Activated CD8-positive, alpha-beta memory T cell treated with anti-CD3 and anti-CD28 coated beads for 48 hours (primary cell): Measurements from ENCODE around the gene BRD4.
"Not testable (repeated sequence)": the region's sequence is repeated elsewhere in the genome, so short reads cannot be mapped to it uniquely, and the experiment has no call there.

Experiments used
- DNase-seq, 3 experiments: peaks; one replicate each; pipeline ENCODE4 v3.0.0-alpha.2; 2020; ENCODE audit warnings: low read depth in 2 of 3, low spot score in 2 of 3

BRD4 gene

GRCh38 chr19:15363048-15363447 lies 30.7 kb upstream of the BRD4 start:
- DNase-seq: not testable (repeated sequence)

DNA sequence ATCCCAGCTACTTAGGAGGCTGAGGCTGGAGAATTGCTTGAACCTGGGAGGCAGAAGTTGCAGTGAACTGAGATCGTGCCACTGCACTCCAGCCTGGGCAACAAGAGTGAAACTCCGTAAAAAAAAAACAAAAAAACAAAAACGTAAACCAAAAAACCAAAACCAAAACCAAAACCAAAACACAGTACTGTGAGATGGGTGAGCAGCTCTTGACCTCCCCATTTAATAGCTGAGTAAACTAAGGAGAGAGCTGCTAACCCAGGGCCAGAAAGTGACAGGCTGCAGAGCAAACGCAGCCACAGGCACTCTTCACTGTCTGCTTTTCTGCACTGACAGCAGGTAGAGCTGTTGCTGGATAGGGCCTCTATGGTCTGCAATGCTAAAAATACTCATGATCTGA lies 27.7 kb upstream of the BRD4 start:
- DNase-seq: not testable (repeated sequence)

- no peak for DNase-seq
Observed at GRCh38 chr19:15358918-15359317, 26.6 kb upstream of the BRD4 start.

DNA sequence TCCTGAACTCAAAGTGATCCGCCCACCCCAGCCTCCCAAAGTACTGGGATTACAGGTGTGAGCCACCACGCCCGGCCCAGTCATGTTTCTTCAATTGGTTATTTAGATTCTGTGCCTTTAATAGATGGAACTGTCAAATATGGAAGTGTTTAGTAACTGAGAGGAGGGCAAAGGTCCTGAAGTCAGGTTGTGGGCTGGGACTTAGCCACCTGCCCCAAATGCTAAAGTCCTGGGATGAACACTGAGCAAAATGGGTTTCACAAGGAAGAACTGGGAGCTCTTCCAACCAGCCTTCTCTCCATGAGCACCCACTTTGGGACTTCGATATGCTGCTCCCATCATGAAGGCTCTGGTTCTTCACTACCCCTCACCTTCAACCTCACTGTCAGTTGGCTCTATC lies 25.6 kb upstream of the BRD4 start:
- no peak for DNase-seq

DNA sequence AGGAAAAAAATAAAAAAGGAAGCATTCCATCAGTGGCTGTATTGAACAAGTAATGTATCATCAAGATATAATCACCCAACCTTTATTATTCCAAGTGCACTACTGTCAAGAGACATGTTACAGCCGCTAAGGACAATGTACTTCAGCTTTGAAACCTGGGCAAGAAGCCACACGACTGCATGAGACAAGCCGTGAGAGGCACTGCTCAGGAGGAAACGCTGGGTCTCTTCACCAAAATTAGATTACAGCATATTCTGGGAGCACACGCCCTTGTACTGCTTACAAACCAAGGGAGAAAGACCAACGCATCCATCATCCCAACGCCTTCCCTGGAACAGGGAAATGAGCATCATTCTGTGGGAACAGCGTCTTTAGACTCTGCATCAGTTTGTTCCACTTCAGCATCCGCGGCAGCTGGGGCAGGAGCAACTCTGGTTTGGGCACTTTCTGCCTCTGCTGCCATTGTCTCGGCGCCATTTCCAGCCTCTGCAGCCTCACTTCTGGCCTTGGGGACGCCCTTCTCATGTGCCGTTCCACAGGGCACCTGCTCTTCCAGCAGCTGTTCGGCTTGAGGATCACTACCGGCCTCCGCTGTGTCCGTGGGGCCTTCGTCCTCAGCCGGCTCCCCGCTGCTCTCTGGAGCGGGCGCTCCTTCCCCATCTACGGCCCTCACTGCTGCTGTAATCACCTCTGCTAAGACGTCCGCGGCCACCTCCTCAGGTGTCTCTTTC lies 22.4 kb upstream of the BRD4 start:
- DNase-seq: no peak

GRCh38 chr19:15353908-15354307 lies 21.6 kb upstream of the BRD4 start:
- DNase-seq: no peak

- not testable (repeated sequence) for DNase-seq
Observed at GRCh38 chr19:15352535-15352934, 20.2 kb upstream of the BRD4 start.

DNA sequence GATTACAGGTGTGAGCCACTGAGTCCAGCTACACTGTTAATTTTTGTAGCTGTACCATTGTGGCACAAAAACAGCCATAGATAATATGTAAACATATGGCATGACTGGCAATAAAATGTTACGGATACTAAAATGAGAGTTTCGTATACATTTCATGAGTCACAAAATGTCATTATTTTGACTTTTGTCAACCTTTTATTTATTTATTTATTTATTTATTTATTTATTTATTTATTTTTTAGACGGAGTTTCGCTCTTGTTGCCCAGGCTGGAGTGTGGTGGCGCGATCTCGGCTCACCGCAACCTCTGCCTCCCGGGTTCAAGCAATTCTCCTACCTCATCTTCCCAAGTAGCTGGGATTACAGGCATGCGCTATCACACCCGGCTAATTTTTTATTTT lies 9.0 kb upstream of the BRD4 start:
- not testable (repeated sequence) for DNase-seq

- DNase-seq: no peak
Observed at GRCh38 chr19:15340086-15340485, 7.7 kb upstream of the BRD4 start.

DNA sequence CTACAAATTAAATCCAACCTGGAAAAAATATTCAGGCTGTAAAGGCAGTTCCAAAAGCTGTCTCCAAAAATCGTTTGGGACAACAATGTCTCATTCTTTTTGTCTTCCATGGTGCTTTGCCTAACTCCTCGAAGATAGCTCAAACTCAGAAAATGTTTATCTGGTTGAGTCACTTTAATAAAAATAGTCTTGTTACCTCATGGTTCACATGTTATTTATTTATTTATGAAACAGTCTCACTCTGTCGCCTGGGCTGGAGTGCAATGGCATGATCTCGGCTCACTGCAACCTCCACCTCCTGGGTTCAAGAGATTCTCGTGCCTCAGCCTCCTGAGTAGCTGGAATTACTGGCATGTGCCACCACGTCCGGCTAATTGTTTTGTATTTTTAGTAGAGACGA lies 4.9 kb upstream of the BRD4 start:
- no peak for DNase-seq

DNA sequence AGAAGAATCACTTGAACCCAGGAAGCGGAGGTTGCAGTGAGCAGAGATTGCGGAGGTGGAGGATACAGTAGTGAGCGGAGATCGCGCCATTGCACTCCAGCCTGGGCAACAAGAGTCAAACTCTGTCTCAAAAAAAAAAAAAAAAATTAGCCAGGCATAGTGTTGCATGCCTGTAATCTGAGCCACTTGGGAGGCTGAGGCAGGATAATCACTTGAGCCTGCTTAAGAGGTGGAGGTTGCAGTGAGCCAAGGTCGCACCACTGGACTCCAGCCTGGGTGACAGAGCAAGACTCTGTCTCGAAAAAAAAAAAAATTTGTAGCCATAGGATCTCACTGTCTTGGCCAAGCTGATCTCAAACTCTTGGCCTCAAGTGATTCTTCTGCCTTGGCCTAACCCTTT lies 3.7 kb upstream of the BRD4 start:
- DNase-seq: not testable (repeated sequence)

- DNase-seq: peak in 2 of 3 experiments; percentile 52 to 55
Observed at GRCh38 chr19:15331419-15332310, 674 bp downstream of the BRD4 start.

DNA sequence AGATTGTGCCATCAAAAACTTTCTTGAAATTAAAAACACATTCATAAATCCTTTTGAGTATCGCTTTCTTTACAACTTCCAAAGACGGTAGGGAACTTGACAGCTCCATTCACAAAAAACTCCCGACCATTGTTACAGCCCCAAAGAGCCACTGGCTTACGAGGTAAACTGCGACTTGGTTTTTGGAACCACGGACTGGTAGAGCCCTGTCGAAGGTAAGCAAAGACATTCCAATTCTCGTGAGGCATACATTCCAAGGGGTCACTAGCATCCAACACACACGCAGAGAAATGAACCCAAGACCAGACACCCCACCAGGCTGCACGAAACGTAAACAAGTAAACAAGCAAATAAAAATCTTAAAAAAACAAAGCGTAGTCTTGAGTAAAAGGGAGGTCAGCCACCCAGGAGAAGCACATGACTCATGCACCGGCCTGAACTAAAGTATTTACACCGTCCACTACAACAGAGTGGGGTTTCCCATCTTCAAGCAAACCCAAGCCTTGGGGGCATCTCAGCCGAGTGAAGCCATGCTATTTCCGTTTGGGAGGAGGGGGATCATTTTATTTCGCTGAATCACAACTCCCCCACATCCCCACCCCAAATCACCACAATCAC lies 1.4 kb downstream of the BRD4 start:
- DNase-seq: no peak

DNA sequence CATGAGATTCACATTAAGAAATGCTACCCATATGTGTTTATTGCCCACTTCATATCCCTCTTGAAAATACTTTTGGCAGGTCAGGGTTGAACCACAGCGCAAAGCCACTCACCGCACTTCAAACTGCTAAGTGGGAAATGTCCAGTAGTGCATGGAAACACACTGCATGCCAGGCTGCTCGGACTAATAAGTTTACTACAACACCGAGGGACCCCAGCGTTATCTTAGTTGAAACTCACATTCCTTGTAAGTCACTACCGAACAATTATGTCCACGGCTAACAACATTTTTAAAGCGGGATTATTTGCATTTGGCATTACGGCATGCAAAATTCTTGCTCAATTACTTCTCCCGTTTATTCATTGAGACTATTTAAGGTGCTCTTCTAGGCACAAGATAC lies 4.0 kb downstream of the BRD4 start:
- no peak for DNase-seq

DNA sequence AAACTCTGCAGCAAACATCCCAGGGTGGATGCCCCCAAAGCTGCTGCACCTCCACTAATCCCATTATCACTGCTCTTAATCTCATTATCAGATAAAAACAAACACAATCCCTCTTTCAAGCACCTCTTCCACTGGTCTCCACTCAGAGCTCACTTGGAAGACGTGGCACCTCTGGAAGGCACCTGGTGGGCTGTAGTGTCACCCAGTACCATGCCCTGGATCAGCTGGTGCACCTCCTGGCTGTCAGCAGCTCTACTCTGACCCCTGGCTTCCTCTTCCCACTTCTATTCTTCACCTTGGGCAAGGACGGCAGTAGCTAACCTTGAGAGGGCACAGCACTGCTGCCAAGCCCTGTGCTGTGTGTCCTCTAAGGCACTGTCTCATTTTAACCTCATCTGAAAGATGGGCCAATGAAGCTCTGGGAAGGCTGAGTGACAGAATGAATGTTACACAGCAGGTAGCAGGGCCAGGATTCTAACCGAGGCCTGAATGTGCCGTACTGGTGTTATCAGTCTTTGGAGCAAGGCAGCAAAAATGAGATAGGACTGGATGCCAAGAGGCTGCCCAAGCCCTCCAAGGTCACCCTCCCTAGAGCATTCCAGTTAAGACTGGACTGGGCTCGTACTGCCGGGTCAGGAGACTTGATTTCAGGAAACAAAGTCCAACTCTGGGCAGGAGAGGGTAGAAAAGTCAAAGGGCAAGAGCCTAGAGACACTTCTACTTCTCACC lies 7.4 kb downstream of the BRD4 start:
- no peak for DNase-seq

DNA sequence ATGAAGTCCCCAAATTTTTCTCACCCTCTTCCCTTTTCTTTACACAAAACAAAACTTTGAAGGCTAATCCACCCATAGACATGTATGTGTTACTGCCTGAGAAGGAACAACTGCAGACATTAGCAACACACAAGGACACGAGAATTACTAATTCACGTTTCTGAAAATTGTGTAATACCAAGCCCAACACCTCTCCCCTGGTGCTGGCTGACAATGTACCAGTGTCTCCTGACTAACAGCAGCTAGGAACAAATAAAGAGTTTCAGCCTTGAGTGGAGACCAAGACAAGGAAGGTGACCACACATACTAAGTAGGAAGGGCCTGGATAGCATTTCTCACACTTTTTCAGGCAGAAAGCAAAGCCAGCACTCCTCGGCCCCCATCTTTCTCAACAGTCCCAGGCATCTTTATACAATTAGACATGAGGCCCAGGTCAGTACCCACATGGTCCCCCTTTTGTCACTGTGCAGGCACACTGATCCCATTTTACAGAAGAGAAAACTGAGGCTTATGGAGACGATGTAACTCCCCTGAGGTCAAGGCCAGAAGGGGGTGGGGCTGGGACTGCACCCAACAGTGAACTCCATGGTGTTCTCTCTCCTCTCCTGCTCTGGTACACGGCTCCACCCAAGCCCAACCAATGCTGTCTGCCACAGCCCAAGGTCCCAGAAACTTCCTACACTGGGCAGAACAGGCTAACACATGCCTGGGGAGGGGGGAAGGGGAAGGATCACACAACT lies 8.7 kb downstream of the BRD4 start:
- no peak for DNase-seq

GRCh38 chr19:15321739-15322138 lies 10.6 kb downstream of the BRD4 start:
- DNase-seq: no peak

DNA sequence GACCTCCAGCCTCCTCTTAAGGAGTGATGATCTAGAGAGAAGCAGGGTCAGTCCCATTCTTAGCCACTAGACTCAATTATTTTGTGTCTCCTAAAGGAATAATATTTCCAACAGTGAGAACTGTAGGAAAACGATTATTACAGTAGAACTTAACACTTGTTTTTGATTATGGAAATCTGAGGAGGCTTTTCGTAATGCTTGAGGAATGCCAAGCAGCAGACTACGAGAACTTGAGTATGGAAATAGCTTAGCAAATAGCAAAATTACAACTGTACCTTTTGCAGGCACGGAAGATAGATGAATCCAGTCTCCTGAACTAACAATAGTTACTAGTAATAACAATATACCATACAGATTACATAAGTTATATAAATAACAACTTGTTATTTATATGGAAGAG lies 12.2 kb downstream of the BRD4 start:
- DNase-seq: no peak

DNA sequence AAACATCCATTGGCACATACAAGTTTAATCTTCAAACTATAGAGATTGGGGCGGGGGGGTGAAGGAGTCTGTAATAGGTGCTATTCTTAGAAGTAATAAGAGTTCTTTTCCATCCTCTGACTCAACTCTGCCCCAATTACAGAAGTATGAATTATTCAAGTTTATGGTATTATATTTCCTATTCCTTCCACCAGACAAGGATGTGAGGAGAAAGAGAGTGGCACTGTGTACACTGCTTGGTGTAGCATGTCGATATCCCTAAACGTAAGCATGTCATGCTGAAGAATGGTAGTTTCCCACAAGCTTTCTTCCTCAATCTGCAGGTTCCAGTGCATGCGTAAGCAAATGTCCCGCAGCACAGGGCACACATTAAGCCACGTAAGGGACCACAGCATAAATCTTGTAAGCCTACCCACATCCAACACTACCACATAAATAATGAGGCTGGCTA lies 14.1 kb downstream of the BRD4 start:
- no peak for DNase-seq

DNA sequence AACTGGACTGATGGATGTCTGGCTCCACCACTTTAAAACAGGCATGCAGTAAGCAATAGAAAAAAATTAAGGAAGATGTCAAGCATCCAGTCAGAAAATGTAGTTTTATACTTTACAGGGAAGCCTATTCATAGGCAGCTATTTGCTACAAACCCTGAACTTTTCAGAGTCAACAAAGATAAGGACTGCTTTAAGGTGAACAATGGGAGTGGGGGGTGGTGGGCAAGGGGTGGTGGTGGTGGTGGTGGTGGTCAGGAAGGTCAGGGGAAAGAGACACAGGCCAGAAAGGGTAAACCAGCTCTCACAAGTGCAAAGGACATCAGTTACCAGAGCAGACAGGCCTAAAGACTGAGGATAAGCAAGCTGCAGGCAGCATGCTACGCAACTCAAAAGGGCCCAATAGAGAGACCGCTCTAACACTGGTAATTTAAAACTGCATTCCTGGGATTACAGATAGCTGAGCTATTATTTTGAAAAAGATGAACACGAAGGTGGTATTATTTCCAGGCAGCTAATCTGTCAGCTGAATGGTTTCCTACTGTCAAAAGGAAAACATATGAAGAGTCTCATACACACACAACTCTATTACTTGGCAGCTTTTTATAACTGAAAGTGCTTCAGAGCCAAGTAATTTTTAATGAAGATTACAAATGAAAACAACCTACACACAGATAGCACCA lies 14.8 kb downstream of the BRD4 start:
- no peak for DNase-seq
